K562 (cell line): ENCODE results near the gene EIF3K. TPM values are rescaled to one million over a fixed set of nuclear protein-coding genes. Genes with fewer than 3 reads are reported as not detected.

Experiments used
- ARID1B ChIP-seq: fragments of 450-650 bp; IDR thresholded peaks from 2 replicates; pipeline ENCODE4 v1.6.1; 2016; ENCODE audit warnings: antibody characterized with exemption, mild to moderate bottlenecking, inconsistent platforms
- CCNT2 ChIP-seq: IDR thresholded peaks from 2 replicates; pipeline ENCODE4 v1.6.1; 2011; ENCODE audit warnings: borderline replicate concordance, low read depth, mild to moderate bottlenecking, moderate library complexity, mixed read lengths, low read length; ENCODE audit not compliant: insufficient read length; ENCODE audit errors: extremely low read depth
- ELF2 ChIP-seq: fragments of 250-450 bp; sonication (Bioruptor Pico); IDR thresholded peaks from 2 replicates; pipeline ENCODE4 v1.5.0; 2021; ENCODE audit warnings: mild to moderate bottlenecking
- HDAC2 ChIP-seq: fragments of 450-650 bp; IDR thresholded peaks from 2 replicates; pipeline ENCODE4 v1.6.1; 2016; ENCODE audit warnings: mild to moderate bottlenecking
- HDAC8 ChIP-seq: fragments of 450-650 bp; IDR thresholded peaks from 2 replicates; pipeline ENCODE4 v1.6.1; 2016; ENCODE audit warnings: mild to moderate bottlenecking, missing genetic modification characterization, moderate library complexity, missing compliant biosample characterization
- IRF1 ChIP-seq: sonication (generic); formaldehyde crosslinking; IDR thresholded peaks from 2 replicates; pipeline ENCODE4 v1.8.0; 2022; ENCODE audit warnings: missing genetic modification reagents, mild to moderate bottlenecking, borderline replicate concordance
- IRF2 ChIP-seq: sonication (generic); formaldehyde crosslinking; IDR thresholded peaks from 2 replicates; pipeline ENCODE4 v1.8.1; 2022; ENCODE audit warnings: mild to moderate bottlenecking, missing genetic modification reagents
- MECOM ChIP-seq: fragments of 250-450 bp; sonication (Bioruptor Pico); IDR thresholded peaks from 2 replicates; pipeline ENCODE4 v1.8.0; 2022; ENCODE audit warnings: inconsistent platforms
- MYC ChIP-seq, 2 experiments: fragments of 250-450 bp in 1 of 2; sonication (Bioruptor Pico) in 1 of 2; IDR thresholded peaks; 2 replicates each; pipeline versions ENCODE4 v1.5.1 to v1.6.1; 2012 to 2021; ENCODE audit warnings: low read depth in 2 of 2, borderline replicate concordance in 1 of 2, improper control_type of control experiment in 1 of 2, low read length in 1 of 2, mild to moderate bottlenecking in 1 of 2, moderate library complexity in 1 of 2
- MYNN ChIP-seq, 2 experiments: sonication (generic); formaldehyde crosslinking in 1 of 2; IDR thresholded peaks; 2 replicates each; pipeline versions ENCODE4 v1.5.0 to v1.6.1; 2016 to 2020; ENCODE audit warnings: antibody characterized with exemption in 1 of 2, missing genetic modification reagents in 1 of 2
- NCOA4 ChIP-seq: fragments of 450-650 bp; IDR thresholded peaks from 2 replicates; pipeline ENCODE4 v1.6.1; 2018; ENCODE audit warnings: mild to moderate bottlenecking; ENCODE audit not compliant: partially characterized antibody
- PRDM10 ChIP-seq: fragments of 450-650 bp; IDR thresholded peaks from 2 replicates; pipeline ENCODE4 v1.6.1; 2018; ENCODE audit not compliant: partially characterized antibody
- TRIM28 ChIP-seq: fragments of 450-650 bp; IDR thresholded peaks from 2 replicates; pipeline ENCODE4 v1.6.1; 2017
- XRCC4 ChIP-seq: IDR thresholded peaks from one replicate; pipeline ENCODE4 v1.6.1; 2011; ENCODE audit not compliant: insufficient read depth, insufficient read length; ENCODE audit errors: extremely low read depth
- ZNF274 ChIP-seq: IDR thresholded peaks from 2 replicates; pipeline ENCODE4 v1.6.1; 2011; ENCODE audit warnings: low read depth, mild to moderate bottlenecking, low read length, moderate library complexity, borderline replicate concordance
- ZNF507 ChIP-seq: conservative IDR thresholded peaks from 2 replicates; pipeline ENCODE4 v1.6.1; 2017; ENCODE audit warnings: missing genetic modification characterization, missing compliant biosample characterization
- ZNF780A ChIP-seq: fragments of 250-450 bp; sonication (Bioruptor Pico); IDR thresholded peaks from 2 replicates; pipeline ENCODE4 v1.5.0; 2021; ENCODE audit warnings: mild to moderate bottlenecking
- polyA plus RNA-seq, 8 experiments: library from polyadenylated mRNA; depleted of rRNA in 4 of 8; stranded (reverse) in 5 of 8; unstranded in 3 of 8; fragments of >200 nt; fragmentation: Nextera tagmentation in 2 of 8; fragmentation: Illumina TruSeq in 1 of 8; extraction: Ambion mirVana in 2 of 8; extraction: Trizol in 1 of 8; gene quantifications; 2 replicates each; pipeline versions ENCODE4 v1.2.1 to v1.2.3, GENCODE V29; 2011 to 2014; ENCODE audit warnings: inconsistent platforms in 1 of 8, missing spikeins in 1 of 8
- total RNA-seq, 7 experiments: library from RNA; depleted of rRNA in 6 of 7; stranded (reverse); fragments of >200 nt in 6 of 7; fragmentation: Illumina TruSeq in 2 of 7; extraction: Trizol in 2 of 7; gene quantifications; 2 replicates each; pipeline versions ENCODE4 v1.2.1 to v1.2.3, GENCODE V29; 2011 to 2021; ENCODE audit warnings: low replicate concordance in 1 of 7
- TF ChIP-seq, protein P1 (sequence below): sonication (generic); formaldehyde crosslinking; IDR thresholded peaks from 2 replicates; pipeline ENCODE4 v1.8.1; 2022; ENCODE audit warnings: missing genetic modification reagents
- TF ChIP-seq, protein P2 (sequence below): fragments of 450-650 bp; IDR thresholded peaks from 2 replicates; pipeline ENCODE4 v1.6.1; 2016; ENCODE audit warnings: mild to moderate bottlenecking

EIF3K gene
- total and polyA plus RNA-seq, 9 of the 15 experiments (the other 6 are each of a cell fraction or from before 2014, with no cell fraction given) = 387 to 1,827 (median 733) TPM

- no peak for TF ChIP-seq PRDM10
- no peak for TF ChIP-seq IRF1 (CRISPR knock-in tag)
- TF ChIP-seq ELF2 (CRISPR knock-in tag) = 0 out of 2 replicates have a peak, but pooled peaks have one; percentile 28
- no peak for TF ChIP-seq IRF2 (CRISPR knock-in tag)
- TF ChIP-seq MYNN (IDR thresholded peaks at IDR 0.05) = no peak
- no peak for TF ChIP-seq MYNN (CRISPR knock-in tag; IDR thresholded peaks at IDR 0.05)
- TF ChIP-seq, protein P1, sequence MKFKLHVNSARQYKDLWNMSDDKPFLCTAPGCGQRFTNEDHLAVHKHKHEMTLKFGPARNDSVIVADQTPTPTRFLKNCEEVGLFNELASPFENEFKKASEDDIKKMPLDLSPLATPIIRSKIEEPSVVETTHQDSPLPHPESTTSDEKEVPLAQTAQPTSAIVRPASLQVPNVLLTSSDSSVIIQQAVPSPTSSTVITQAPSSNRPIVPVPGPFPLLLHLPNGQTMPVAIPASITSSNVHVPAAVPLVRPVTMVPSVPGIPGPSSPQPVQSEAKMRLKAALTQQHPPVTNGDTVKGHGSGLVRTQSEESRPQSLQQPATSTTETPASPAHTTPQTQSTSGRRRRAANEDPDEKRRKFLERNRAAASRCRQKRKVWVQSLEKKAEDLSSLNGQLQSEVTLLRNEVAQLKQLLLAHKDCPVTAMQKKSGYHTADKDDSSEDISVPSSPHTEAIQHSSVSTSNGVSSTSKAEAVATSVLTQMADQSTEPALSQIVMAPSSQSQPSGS = no peak
- TF ChIP-seq NCOA4 = no peak
- no peak for TF ChIP-seq HDAC8
- no peak for TF ChIP-seq ZNF274
- 0 out of 2 replicates have a peak, but pooled peaks have one; percentile 17 for TF ChIP-seq ARID1B
- TF ChIP-seq ZNF507 (tag) = no peak
- TF ChIP-seq TRIM28 = no peak
- TF ChIP-seq MECOM (CRISPR knock-in tag) = no peak
- TF ChIP-seq ZNF780A (CRISPR knock-in tag) = no peak
- no peak for TF ChIP-seq XRCC4
- TF ChIP-seq, protein P2, sequence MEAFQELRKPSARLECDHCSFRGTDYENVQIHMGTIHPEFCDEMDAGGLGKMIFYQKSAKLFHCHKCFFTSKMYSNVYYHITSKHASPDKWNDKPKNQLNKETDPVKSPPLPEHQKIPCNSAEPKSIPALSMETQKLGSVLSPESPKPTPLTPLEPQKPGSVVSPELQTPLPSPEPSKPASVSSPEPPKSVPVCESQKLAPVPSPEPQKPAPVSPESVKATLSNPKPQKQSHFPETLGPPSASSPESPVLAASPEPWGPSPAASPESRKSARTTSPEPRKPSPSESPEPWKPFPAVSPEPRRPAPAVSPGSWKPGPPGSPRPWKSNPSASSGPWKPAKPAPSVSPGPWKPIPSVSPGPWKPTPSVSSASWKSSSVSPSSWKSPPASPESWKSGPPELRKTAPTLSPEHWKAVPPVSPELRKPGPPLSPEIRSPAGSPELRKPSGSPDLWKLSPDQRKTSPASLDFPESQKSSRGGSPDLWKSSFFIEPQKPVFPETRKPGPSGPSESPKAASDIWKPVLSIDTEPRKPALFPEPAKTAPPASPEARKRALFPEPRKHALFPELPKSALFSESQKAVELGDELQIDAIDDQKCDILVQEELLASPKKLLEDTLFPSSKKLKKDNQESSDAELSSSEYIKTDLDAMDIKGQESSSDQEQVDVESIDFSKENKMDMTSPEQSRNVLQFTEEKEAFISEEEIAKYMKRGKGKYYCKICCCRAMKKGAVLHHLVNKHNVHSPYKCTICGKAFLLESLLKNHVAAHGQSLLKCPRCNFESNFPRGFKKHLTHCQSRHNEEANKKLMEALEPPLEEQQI = no peak
- 0 out of 2 replicates have a peak, but pooled peaks have one; percentile 29 for TF ChIP-seq MYC (IDR thresholded peaks at IDR 0.05; ENCODE audit: low read depth, low read length)
- no peak for TF ChIP-seq MYC (CRISPR knock-in tag; IDR thresholded peaks at IDR 0.05; ENCODE audit: borderline replicate concordance, low read depth)
- TF ChIP-seq HDAC2 = no peak
- TF ChIP-seq CCNT2 = no peak
These were observed 15.9 kb downstream of the EIF3K start (continued) for GRCh38 chr19:38634757-38635482.
